Activated CD4-positive, alpha-beta T cell treated with anti-CD3 and anti-CD28 coated beads, Interleukin-2, amount 10 ng/mL, durations not matched to agents 24 days and 14 days (primary cell): ENCODE results near the gene EIF1B. TPM values are rescaled to one million over a fixed set of nuclear protein-coding genes. Genes with fewer than 3 reads are reported as not detected.
A peak's percentile ranks its signal among the peaks of the same experiment; 100 is the strongest.

Experiments
- DNase-seq: peaks from one replicate; pipeline ENCODE4 v3.0.0; 2022
- H3K27ac Mint-ChIP-seq: one replicate; pipeline ENCODE4 v1.8.0; 2022; ENCODE audit warnings: mild to moderate bottlenecking, mixed read lengths
- H3K27me3 Mint-ChIP-seq: one replicate; pipeline ENCODE4 v1.8.0; 2022; ENCODE audit warnings: mixed read lengths
- H3K36me3 Mint-ChIP-seq: one replicate; pipeline ENCODE4 v1.8.0; 2022; ENCODE audit warnings: low read depth, mild to moderate bottlenecking, mixed read lengths
- H3K4me1 Mint-ChIP-seq: one replicate; pipeline ENCODE4 v1.8.0; 2021; ENCODE audit warnings: mixed read lengths
- H3K4me3 Mint-ChIP-seq: one replicate; pipeline ENCODE4 v1.8.0; 2022; ENCODE audit warnings: mild to moderate bottlenecking, moderate library complexity, mixed read lengths
- H3K9me3 Mint-ChIP-seq: one replicate; pipeline ENCODE4 v1.8.0; 2021; ENCODE audit warnings: mixed read lengths
- intact Hi-C: fragments of 100-400 bp; cut with micrococcal nuclease; formaldehyde crosslinking; loops from one replicate; pipeline ENCODE4 v1.15.1; 2023
- total RNA-seq: library from RNA; stranded (reverse); gene quantifications from 2 replicates; pipeline ENCODE4 v1.2.3, GENCODE V29; 2022

The EIF1B gene
- total RNA-seq, 1 donor from 2014 or later = 46.1 TPM

DNA sequence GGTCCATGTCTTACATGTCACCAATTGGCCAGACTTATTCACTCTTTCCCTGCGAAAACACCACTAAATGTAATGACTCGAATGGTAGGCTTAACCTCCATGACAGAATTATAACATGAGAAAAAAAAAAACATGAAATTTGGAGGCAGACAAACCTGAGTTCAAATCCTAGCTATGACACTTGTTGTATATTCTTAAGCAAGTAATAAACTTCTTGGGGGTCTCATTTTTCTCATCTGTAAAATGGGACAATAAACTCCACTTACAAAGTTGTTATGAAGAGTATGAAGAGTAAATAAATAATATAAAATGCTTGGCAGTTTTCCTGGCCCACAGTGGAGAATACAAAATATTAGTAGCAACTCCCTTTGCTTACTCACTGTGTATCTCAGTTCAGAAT, 11.4 kb upstream of the EIF1B start:
- Mint-ChIP-seq H3K9me3 (peaks cover 3% of the 10 kb centered on the region), H3K4me1 (no peaks in the 10 kb centered on the region), H3K27ac (no peak overlapping the region), H3K4me3 (no peak overlapping the region), H3K36me3 (peaks cover 2% of the 10 kb centered on the region), H3K27me3 (no peaks in the 10 kb centered on the region)
- intact Hi-C loops = no loop called here
- DNase-seq = no peak

DNA sequence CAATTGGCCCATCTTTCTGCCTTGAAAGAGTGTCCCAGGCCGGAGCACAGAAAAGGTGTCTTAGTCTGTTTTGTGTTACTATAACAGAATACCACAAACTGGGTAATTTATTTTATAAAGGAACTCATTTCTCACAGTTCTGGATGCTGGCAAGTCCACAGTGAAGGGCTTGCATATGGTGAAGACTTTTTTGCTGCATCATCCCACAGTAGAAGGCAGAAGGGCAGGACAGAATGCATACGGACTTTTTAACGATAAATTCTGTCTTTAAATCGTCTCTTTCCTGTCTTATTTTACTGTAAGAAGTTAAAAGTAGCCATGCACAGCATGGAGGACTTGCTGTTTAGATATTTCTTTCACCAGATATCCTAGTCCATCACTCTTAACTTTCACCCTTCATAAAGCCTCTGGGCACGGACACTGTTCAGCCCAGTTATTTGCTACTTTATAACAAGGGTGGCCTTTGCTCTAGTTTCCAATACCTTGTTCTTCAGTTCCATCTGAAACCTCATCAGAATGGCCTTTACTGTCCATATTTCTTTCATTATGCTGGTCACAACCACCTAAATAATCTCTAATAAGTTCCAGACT, 10.3 kb upstream of the EIF1B start:
- intact Hi-C loops = no loop called here
- Mint-ChIP-seq H3K27ac (no peak overlapping the region), H3K27me3 (no peaks in the 10 kb centered on the region), H3K9me3 (peaks cover 3% of the 10 kb centered on the region), H3K4me3 (no peak overlapping the region), H3K4me1 (no peaks in the 10 kb centered on the region), H3K36me3 (peaks cover 2% of the 10 kb centered on the region)
- DNase-seq = no peak

DNA sequence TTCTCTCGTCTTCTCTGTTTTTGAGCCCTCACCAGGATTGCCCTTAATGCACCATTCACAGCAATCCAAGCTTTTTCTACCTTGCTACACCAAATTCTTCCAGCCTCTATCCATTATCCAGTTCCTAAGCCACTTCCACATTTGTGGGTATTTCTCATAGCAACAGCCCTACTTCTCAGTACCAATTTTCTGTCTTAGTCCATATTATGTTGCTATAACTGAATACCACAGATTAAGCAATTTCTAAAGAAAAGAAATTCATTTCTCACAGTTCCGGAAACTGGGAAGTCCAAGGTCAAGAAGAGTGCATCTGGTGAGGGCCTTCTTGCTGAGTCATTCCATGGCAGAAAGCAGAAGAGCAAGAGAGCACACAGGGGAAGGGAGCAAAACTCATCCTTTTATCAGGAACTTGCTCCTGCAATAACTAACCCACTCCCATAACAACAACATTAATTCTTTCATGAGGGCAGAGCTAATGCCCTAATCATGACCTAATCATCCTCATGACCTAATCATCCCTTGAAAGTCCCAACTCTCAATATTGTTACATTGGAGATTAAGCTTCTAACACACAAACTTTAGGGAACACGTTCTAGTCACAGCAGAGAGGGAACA, 9.7 kb upstream of the EIF1B start:
- Mint-ChIP-seq H3K27ac (no peak overlapping the region), H3K4me1 (no peaks in the 10 kb centered on the region), H3K36me3 (peaks cover 2% of the 10 kb centered on the region), H3K27me3 (no peaks in the 10 kb centered on the region), H3K4me3 (no peak overlapping the region), H3K9me3 (peaks cover 3% of the 10 kb centered on the region)
- DNase-seq = no peak
- intact Hi-C loops = loop anchor here (10.0 kb wide), 1 partner anchor 895 kb away; the partner anchor contains the start of gene RPSA

DNA sequence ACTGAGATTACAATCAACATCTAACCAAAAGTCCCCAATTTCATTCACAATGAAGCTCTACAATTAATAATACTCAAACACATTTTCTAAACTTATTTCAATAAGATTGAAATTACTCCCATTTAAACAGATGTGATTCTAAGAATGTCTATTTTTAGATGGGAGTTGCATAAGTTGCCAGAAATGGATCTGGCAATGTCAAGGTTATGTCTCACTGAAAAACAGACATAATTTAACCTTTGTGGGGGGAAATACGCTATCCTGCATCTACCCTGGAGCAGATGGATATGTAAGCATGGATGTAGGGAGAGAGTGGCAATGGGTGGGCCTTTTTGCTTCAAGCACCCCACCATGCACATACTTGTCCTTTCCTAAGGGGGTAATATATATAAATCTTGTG, 6.7 kb upstream of the EIF1B start:
- H3K4me3 Mint-ChIP-seq = no peak overlapping the region
- peaks cover 2% of the 10 kb centered on the region for H3K36me3 Mint-ChIP-seq
- no peaks in the 10 kb centered on the region for H3K4me1 Mint-ChIP-seq
- H3K27me3 Mint-ChIP-seq = no peaks in the 10 kb centered on the region
- no peak overlapping the region for H3K27ac Mint-ChIP-seq
- peaks cover 3% of the 10 kb centered on the region for H3K9me3 Mint-ChIP-seq
- no peak for DNase-seq
- intact Hi-C loops = loop anchor here (10.0 kb wide), 1 partner anchor 898 kb away; the partner anchor contains the start of gene RPSA

DNA sequence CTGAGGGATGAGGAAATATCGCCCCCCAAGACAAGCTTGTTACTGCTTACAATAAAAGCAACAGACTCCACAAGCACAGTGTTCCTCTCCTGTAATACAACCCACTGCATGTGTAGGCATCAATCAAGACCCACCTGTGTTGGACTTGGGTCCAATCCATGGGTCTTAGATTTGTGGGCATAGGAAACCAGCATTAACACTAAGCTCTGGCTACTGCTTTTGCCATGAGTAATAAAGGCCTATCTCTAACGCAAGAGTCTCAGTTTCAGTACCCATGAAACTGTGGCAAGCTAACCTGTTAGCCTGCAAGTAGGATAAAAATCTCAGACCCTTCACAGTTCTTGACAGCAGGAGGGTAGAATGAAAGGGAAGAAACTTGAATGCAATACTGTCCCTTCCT, 5.2 kb upstream of the EIF1B start:
- Mint-ChIP-seq H3K4me1 (peaks cover 6% of the 10 kb centered on the region), H3K27me3 (no peaks in the 10 kb centered on the region), H3K27ac (no peak overlapping the region), H3K36me3 (peaks cover 2% of the 10 kb centered on the region), H3K4me3 (no peak overlapping the region), H3K9me3 (peaks cover 3% of the 10 kb centered on the region)
- intact Hi-C loops = loop anchor here (10.0 kb wide), 1 partner anchor 900 kb away; the partner anchor contains the start of gene RPSA
- no peak for DNase-seq

DNA sequence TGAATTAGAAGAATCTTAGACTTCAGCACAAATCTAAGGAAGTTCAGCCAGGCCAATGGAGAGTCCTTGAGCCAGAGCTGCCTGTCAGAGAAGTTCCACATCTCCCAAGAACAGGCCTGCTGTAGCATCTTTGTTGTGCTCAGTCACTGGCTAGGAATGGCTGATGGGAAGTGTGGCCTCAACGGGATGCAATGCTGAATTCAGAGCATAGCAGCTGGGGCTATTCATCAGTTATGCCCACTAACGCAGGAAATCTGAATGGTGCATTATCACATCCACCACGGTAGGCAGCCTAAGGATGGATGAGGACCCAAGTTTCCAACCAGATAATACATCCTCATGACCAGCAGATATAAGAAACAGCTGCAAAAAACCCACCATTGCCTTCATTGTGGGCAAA, 3.2 kb upstream of the EIF1B start:
- no peak overlapping the region for H3K27ac Mint-ChIP-seq
- peaks cover 10% of the 10 kb centered on the region for H3K4me1 Mint-ChIP-seq
- no peak for DNase-seq
- peaks cover 11% of the 10 kb centered on the region for H3K36me3 Mint-ChIP-seq
- no peaks in the 10 kb centered on the region for H3K27me3 Mint-ChIP-seq
- intact Hi-C loops = loop anchor here (5.0 to 10.0 kb wide), 2 partner anchors 891 to 902 kb away; partner anchors contain the start of genes CTNNB1 and RPSA
- H3K9me3 Mint-ChIP-seq = peaks cover 3% of the 10 kb centered on the region
- H3K4me3 Mint-ChIP-seq = no peak overlapping the region

DNA sequence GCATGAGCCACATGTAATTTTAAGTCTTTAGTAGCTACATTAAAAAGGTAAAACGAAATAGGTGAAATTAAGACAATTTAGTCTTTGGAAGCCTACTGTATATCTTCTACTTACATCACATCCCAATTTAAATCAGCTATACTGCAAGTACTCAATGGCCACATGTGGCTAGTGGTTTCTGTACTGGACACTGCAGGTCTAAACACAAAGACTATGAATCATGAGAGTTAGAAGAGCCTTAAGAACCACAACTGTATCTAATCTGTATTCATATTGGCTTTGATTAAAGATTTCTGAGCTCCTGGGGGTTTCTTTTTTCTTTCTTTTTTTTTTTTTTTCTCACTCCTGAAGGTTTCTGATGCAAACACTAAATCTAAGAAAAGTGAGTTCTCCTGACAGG, 2.3 kb upstream of the EIF1B start:
- Mint-ChIP-seq H3K36me3 (peaks cover 18% of the 10 kb centered on the region), H3K4me1 (peaks cover 13% of the 10 kb centered on the region), H3K27ac (no peak overlapping the region), H3K9me3 (peaks cover 3% of the 10 kb centered on the region), H3K27me3 (no peaks in the 10 kb centered on the region), H3K4me3 (no peak overlapping the region)
- intact Hi-C loops = loop anchor here (5.0 to 10.0 kb wide), 2 partner anchors 890 to 902 kb away; partner anchors contain the start of genes CTNNB1 and RPSA
- no peak for DNase-seq

DNA sequence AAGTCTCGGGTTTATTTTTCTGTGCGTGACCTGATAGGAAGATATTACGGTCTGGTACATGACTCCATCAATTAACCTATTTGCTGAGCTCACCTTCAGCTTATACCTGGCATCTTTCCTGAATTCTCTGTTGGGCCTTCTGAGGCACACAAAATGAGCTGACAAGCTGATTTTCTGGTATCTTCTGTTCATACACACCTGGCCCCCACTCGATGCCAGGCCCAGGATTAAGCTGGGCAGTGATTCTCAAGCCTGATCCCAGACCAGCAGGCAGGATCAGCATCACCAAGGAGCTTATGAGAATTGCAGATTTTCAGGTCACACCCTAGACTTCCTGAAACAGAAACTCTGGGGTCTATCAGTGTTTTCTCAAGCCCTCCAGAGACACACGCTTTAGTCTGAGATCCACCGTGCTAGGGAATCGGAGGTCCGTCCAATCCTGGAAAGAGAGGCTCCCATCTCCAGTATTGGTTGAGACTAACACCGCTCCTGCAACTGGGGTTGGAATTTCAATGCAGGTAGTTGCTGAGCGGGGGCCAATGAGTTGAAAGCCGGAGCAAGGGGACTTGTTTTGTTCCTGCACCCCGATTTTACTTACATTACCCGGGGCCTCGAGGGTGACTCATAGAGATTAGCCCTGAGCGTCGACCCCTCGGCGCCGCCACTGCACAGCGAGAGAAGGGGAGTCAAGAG, 636 bp upstream of the EIF1B start:
- DNase-seq = no peak
- H3K4me3 Mint-ChIP-seq = peak overlapping the region; percentile 100
- intact Hi-C loops = loop anchor here (1.0 to 10.0 kb wide), 6 partner anchors 144 to 1652 kb away; partner anchors contain the start of genes CTNNB1, RPL14, RPSA and ZNF621
- H3K27ac Mint-ChIP-seq = peak overlapping the region; percentile 99
- H3K4me1 Mint-ChIP-seq = peaks cover 17% of the 10 kb centered on the region
- H3K9me3 Mint-ChIP-seq = no peaks in the 10 kb centered on the region
- H3K36me3 Mint-ChIP-seq = peaks cover 30% of the 10 kb centered on the region
- no peaks in the 10 kb centered on the region for H3K27me3 Mint-ChIP-seq

DNA sequence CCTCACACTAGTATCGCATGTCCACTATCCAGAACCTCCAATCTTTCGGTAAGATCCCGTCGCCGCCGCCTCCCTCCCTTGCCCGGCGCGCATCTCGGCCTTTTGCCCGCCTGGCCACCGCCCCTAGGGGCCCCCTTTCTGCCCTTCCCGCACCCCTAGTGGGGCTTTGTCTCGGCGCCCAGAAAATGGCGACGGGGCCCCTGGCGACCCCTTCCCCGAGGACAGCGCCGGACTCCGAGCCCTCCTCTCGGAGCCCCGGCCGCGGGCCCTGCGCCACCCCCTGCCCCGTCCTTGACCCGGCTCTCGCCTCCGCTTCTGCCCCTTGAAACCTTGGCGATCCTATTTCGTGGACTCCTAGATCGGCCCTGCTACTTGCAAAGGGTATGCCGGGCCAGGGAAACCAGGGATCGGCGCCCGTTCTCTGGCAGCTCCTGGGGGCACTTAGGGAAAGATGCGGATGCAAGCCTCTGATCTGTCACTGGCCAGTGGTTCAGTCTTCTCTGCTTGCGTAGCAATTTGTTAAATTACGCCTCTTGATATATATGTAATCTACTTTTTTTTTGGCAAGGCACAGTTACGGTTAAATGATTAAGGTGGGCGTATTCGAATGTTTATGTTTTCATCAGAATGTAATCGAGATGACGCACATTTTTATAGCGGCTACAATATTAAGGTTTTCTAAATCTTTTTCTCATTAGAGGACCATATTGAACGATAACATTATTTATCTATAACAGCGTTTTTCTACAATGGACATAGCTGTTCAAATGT, 603 bp downstream of the EIF1B start:
- intact Hi-C loops = loop anchor here (1.0 to 10.0 kb wide), 6 partner anchors 143 to 1651 kb away; partner anchors contain the start of genes CTNNB1, RPL14, RPSA and ZNF621
- H3K36me3 Mint-ChIP-seq = peaks cover 31% of the 10 kb centered on the region
- H3K4me3 Mint-ChIP-seq = peak overlapping the region; percentile 100
- peak overlapping the region; percentile 99 for H3K27ac Mint-ChIP-seq
- peaks cover 17% of the 10 kb centered on the region for H3K4me1 Mint-ChIP-seq
- no peak for DNase-seq
- no peaks in the 10 kb centered on the region for H3K27me3 Mint-ChIP-seq
- H3K9me3 Mint-ChIP-seq = no peaks in the 10 kb centered on the region

DNA sequence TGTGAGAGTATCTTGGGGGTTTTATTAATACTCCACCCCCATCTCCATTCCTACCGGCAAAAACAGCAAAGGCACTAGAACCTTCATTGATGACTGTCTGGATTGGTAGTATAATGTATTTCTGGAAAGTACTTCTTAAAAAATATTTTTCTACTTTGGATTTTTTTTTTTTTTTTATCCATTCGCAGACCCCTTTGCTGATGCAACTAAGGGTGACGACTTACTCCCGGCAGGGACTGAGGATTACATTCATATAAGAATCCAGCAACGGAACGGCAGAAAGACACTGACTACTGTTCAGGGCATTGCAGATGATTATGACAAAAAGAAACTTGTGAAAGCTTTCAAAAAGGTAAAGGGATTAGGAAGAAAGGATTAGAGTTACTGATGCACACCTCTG, 1.2 kb downstream of the EIF1B start:
- Mint-ChIP-seq H3K36me3 (peaks cover 31% of the 10 kb centered on the region), H3K9me3 (no peaks in the 10 kb centered on the region), H3K27me3 (no peaks in the 10 kb centered on the region), H3K4me3 (peak overlapping the region; percentile 100), H3K4me1 (peaks cover 17% of the 10 kb centered on the region), H3K27ac (peak overlapping the region; percentile 99)
- no peak for DNase-seq
- intact Hi-C loops = no loop called here

DNA sequence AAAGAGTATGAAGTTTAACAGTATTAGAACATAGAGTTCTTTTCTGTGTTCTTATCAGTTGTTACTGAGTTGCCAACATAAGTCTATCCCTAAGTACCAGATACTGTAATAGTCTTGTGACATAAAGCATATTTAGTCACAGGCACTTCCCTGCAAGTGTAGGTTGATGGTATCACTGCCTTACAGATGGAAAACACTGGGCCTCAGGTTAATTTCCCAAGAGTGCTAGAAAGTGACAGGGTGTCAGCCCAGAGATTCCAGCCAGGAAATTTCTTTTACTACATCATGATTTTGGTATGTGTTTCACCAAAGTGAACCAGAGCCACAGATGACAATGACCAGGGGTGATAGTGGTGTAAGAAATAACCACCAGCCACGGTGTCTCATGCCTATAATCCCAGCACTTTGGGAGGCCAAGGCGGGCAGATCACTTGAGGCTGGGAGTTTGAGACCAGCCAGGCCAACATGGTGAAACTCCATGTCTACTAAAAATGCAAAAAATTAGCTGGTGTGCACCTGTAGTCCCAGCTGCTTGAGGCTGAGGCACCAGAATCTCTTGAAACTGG, 3.2 kb downstream of the EIF1B start:
- H3K27me3 Mint-ChIP-seq = no peaks in the 10 kb centered on the region
- H3K4me1 Mint-ChIP-seq = peaks cover 17% of the 10 kb centered on the region
- no peaks in the 10 kb centered on the region for H3K9me3 Mint-ChIP-seq
- no peak overlapping the region for H3K27ac Mint-ChIP-seq
- intact Hi-C loops = no loop called here
- H3K36me3 Mint-ChIP-seq = peaks cover 33% of the 10 kb centered on the region
- no peak overlapping the region for H3K4me3 Mint-ChIP-seq
- no peak for DNase-seq

DNA sequence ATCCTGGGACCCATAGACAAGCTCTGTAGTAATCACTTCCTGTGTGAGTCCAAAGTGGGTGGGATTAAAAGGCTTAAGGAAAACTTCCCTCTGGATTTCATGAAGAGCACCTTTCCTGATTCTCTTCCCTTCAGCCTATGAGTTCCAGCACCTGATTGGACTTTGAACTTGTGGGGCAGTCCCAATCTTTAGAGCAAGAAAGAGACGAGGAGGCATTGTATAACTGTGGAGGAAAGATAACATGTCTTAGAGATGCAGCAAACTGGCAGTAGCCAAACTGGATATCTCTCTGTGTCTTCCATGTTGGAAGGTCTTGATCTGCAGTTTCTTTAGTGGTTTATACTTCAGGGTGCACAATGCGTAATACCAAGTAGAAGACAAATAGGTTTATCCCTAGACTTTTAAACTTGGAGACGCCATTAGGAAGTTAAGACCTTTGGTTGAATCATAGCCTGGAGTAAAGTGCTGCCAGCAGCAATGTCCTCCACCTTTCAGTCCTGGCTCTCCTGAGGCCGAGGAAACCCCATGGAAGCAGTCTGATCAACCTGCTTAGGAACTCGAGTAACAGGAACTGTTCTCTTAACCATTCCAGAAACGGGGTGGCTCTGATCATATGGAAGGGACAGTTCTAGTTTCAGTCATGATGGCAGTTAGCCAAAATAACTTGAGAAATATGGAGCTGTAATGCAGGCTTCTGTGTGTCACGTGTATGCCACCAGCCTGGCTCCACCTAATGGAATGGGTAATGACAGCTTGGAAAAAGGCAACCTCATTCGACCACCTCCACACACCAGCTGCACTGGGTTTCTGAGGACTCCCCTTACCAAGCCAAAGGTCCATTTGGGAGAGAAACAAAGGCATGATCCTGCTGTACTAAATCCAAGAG, 4.7 kb downstream of the EIF1B start:
- H3K27me3 Mint-ChIP-seq = no peaks in the 10 kb centered on the region
- no peaks in the 10 kb centered on the region for H3K9me3 Mint-ChIP-seq
- H3K4me1 Mint-ChIP-seq = peaks cover 11% of the 10 kb centered on the region
- H3K4me3 Mint-ChIP-seq = no peak overlapping the region
- no peak for DNase-seq
- intact Hi-C loops = no loop called here
- H3K27ac Mint-ChIP-seq = no peak overlapping the region
- H3K36me3 Mint-ChIP-seq = peaks cover 33% of the 10 kb centered on the region
